Type B pancreatic cell (in vitro differentiated cells): Measurements from ENCODE around the gene SULT4A1. TPM values are rescaled to one million over a fixed set of nuclear protein-coding genes. Genes with fewer than 3 reads are reported as not detected.
"Not testable (repeated sequence)": the region's sequence is repeated elsewhere in the genome, so short reads cannot be mapped to it uniquely, and the experiment has no call there.

Experiments
- DNase-seq: peaks from one replicate; pipeline ENCODE4 v3.0.0; 2021; ENCODE audit warnings: mixed read lengths; ENCODE audit not compliant: unreplicated experiment; ENCODE audit errors: extremely low spot score
- H3K27ac Mint-ChIP-seq: 2 replicates; pipeline ENCODE4 v1.8.0; 2021; ENCODE audit warnings: mild to moderate bottlenecking, mixed read lengths
- H3K27me3 Mint-ChIP-seq: 2 replicates; pipeline ENCODE4 v1.8.0; 2021; ENCODE audit warnings: mixed read lengths
- H3K36me3 Mint-ChIP-seq: 2 replicates; pipeline ENCODE4 v1.8.0; 2021; ENCODE audit warnings: mixed read lengths
- H3K4me1 Mint-ChIP-seq: one replicate; pipeline ENCODE4 v1.8.0; 2021; ENCODE audit warnings: mixed read lengths; ENCODE audit not compliant: unreplicated experiment
- H3K4me3 Mint-ChIP-seq: 2 replicates; pipeline ENCODE4 v1.8.0; 2021; ENCODE audit warnings: mild to moderate bottlenecking, mixed read lengths
- H3K9me3 Mint-ChIP-seq: 2 replicates; pipeline ENCODE4 v1.8.0; 2021; ENCODE audit warnings: mixed read lengths
- total RNA-seq: library from RNA; stranded (reverse); gene quantifications from 2 replicates; pipeline ENCODE4 v1.2.1, GENCODE V29; 2021; ENCODE audit warnings: low replicate concordance
- TF ChIP-seq, protein P1 (sequence below): fragments of 200-600 bp; sonication (generic); conservative IDR thresholded peaks from 2 replicates; pipeline ENCODE4 v1.5.0; 2021; ENCODE audit warnings: antibody characterized with exemption, mild to moderate bottlenecking

Gene SULT4A1
- total RNA-seq, 1 donor from 2014 or later = 10.8 TPM

DNA sequence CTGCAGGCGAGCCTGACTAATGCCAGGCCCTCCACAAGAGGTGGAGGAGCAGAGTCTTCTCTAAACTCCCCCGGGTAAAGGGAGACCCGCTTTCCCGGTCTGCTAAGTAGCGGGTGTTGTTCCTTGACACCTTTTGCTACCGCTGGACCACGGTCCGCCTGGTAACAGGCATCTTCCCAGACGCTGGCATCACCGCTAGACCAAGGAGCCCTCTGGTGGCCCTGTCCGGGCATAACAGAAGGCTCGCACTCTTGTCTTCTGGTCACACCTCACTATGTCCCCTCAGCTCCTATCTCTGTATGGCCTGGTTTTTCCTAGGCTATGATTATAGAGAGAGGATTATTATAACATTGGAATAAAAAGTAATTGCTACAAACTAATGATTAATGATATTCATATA is 42.1 kb upstream of the SULT4A1 start:
- not testable (repeated sequence) for DNase-seq, H3K4me1 Mint-ChIP-seq
- peaks cover 33% of the 10 kb centered on the region for H3K27me3 Mint-ChIP-seq

DNA sequence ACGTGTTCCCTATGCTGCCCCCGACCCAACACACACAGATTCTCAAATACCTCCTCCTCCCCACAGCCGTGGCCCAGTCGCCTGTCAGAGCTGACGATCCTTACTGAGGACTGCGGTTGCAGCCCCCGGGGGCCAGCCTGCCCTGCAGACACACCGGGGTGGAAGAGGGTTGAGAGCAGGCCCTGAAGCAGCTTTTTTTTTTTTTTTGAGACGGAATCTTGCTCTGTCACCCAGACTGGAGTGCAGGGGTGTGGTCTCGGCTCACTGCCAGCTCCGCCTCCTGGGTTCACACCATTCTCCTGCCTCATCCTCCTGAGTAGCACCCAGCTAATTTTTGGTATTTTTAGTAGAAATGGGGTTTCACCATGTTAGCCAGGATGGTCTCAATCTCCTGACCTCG is 40.7 kb upstream of the SULT4A1 start:
- H3K36me3 Mint-ChIP-seq, H3K4me1 Mint-ChIP-seq, H3K4me3 Mint-ChIP-seq, H3K27ac Mint-ChIP-seq, H3K9me3 Mint-ChIP-seq, DNase-seq: not testable (repeated sequence)
- H3K27me3 Mint-ChIP-seq = peaks cover 30% of the 10 kb centered on the region

More for the DNA sequence above, 42.1 kb upstream of the SULT4A1 start:
- H3K27ac Mint-ChIP-seq, H3K4me3 Mint-ChIP-seq, H3K36me3 Mint-ChIP-seq, H3K9me3 Mint-ChIP-seq: not testable (repeated sequence)
- TF ChIP-seq, protein P1, sequence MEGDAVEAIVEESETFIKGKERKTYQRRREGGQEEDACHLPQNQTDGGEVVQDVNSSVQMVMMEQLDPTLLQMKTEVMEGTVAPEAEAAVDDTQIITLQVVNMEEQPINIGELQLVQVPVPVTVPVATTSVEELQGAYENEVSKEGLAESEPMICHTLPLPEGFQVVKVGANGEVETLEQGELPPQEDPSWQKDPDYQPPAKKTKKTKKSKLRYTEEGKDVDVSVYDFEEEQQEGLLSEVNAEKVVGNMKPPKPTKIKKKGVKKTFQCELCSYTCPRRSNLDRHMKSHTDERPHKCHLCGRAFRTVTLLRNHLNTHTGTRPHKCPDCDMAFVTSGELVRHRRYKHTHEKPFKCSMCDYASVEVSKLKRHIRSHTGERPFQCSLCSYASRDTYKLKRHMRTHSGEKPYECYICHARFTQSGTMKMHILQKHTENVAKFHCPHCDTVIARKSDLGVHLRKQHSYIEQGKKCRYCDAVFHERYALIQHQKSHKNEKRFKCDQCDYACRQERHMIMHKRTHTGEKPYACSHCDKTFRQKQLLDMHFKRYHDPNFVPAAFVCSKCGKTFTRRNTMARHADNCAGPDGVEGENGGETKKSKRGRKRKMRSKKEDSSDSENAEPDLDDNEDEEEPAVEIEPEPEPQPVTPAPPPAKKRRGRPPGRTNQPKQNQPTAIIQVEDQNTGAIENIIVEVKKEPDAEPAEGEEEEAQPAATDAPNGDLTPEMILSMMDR = peak; percentile 64

DNA sequence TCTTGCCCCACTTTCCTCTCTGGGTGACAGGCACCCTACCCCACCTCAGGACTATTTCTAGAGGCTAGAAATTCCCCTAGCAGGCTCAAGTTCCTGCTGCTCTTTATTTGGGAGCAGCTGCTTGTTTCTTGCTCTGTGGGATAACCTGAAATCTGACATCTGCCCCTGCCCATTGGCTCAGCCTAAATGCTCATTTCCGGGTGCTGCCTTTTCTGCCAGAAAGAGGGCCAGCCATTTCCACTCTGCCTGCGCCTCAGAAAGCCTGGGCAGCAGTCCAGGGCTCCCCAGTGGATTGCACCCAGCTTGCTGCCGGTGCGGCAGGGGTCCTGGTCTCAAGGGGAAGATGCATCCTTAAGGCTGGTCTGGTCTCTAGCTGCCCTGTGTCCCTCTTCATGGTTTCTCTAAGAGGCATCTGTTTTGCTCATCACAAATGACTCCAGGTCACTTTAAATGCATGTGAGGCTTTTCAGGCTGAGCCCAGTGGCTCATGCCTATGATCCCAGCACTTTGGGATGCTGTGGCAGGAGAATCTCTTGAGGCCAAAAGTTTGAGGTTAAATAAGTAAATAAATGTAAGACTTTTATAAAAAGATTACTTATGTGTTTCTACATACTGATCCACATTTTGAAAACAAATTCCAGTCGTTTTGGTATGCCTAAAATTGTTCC is 39.8 kb upstream of the SULT4A1 start:
- TF ChIP-seq, protein P1 = no peak
- Mint-ChIP-seq H3K27ac (no peak overlapping the region), H3K4me1 (no peaks in the 10 kb centered on the region), H3K4me3 (no peak overlapping the region), H3K9me3 (no peaks in the 10 kb centered on the region), H3K27me3 (peaks cover 29% of the 10 kb centered on the region), H3K36me3 (no peaks in the 10 kb centered on the region)
- DNase-seq = no peak

DNA sequence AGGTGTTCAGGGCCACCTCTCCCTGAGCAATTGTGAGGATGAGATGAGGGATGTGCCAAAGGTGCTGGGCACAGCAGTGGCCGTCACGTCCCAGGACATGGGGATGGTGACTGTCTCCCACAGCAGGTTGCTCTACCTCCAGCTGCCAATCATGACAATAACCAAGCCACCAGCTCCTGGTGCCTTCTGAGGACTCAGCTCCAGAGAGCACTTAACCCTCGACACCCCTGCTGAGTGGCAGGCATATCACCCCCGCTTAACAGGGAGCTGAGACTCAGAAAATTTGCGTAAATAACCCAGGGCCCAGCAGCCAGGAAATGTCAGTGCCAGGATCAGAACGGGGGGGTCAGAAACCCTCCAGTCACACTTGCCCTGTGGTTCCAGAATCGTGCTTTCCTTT is 37.9 kb upstream of the SULT4A1 start:
- no peak for DNase-seq
- TF ChIP-seq, protein P1 = no peak
- no peak overlapping the region for H3K27ac Mint-ChIP-seq
- no peak overlapping the region for H3K4me3 Mint-ChIP-seq
- no peaks in the 10 kb centered on the region for H3K9me3 Mint-ChIP-seq
- peaks cover 31% of the 10 kb centered on the region for H3K27me3 Mint-ChIP-seq
- H3K4me1 Mint-ChIP-seq = no peaks in the 10 kb centered on the region
- H3K36me3 Mint-ChIP-seq = no peaks in the 10 kb centered on the region

DNA sequence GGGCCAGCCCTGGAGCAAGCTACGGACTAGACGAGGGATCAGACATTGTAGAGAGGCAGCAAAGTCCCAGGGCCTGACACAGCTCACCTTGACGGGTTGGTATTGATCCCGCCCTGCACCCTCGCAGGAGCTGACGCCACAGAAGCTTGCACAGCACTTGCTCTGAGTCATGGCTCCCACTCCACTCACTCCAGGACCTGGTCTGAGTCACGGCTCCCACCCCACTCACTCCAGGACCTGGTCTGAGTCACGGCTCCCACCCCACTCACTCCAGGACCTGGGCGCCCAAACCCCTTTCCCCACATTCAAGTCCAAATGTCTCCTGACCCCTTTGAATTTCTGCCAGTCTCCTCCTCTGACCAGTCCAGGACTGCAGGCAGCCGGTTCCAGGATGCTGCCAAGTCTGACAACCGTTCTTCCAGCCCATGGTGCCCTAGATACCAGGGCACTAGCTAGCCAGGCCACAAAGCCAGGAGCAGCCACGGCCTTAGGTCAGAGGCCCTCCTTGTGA is 35.5 kb upstream of the SULT4A1 start:
- DNase-seq = no peak
- H3K27me3 Mint-ChIP-seq = peaks cover 50% of the 10 kb centered on the region
- TF ChIP-seq, protein P1 = no peak

DNA sequence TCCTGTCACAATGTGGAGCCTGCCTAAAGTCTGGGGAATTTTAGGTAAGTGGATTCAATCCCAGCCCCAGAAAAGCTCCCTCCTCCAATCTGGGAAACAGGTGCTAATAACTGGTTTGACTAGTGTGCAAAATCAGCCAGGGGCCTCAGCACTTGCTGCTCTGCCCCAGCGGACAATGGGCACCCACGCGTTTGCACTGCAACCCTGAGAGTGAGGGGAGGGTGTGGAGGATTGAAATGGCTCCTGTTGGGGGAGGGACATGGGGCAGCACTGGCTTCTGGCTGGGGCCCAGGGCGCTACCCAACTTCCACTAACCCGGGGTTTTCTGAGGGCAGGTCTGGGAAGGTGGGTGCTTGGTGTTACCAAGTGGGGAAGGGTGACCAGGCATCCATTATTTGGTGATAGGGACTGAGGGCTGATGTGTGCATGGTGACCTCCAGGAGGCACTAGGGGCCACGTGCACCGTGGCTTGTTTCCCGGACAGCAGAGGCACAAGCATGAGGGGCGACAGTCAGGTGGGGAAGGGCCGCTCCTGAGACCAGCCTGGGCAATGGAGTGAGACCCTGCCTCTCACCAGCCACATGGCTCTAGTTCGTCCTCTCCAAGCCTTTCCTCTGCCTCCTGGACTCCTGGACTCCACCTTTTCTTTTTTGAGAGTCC is 33.8 kb upstream of the SULT4A1 start:
- Mint-ChIP-seq H3K36me3 (no peaks in the 10 kb centered on the region), H3K27me3 (peaks cover 56% of the 10 kb centered on the region), H3K4me1 (no peaks in the 10 kb centered on the region), H3K9me3 (no peaks in the 10 kb centered on the region), H3K4me3 (no peak overlapping the region), H3K27ac (no peak overlapping the region)
- TF ChIP-seq, protein P1 = no peak
- DNase-seq = no peak

More for the DNA sequence above, 35.5 kb upstream of the SULT4A1 start:
- Mint-ChIP-seq H3K9me3 (no peaks in the 10 kb centered on the region), H3K27ac (no peak overlapping the region), H3K4me3 (no peak overlapping the region), H3K36me3 (no peaks in the 10 kb centered on the region), H3K4me1 (no peaks in the 10 kb centered on the region)
